Limb (tissue), 2 donors: ENCODE measurements around the gene DCBLD2.

ENCODE experiments used
- DNase-seq, 2 donors: peaks; one replicate each; pipeline ENCODE4 v3.0.0-alpha.2; 2016; ENCODE audit errors: extremely low spot score in 2 of 2

DCBLD2 gene

DNA sequence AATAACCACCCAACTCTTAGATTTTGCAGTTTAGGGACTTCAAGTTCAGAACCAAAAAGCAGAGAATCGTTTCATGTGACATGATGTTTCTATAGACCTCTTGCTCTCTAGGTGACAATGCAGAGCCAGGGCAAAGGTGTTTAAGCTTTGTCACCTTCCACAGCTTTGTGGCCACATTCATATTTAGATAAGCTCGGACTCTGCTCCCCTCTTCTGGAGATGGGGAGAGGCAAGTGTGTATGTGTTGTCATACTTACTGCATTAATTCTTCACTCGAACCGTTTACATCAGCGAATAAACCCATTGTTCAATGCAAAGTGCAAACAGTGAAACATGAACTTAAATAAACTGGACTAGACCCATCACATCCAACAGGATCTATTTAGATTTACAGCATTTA lies 105.2 kb downstream of the DCBLD2 start:
- DNase-seq, result no peak

DNA sequence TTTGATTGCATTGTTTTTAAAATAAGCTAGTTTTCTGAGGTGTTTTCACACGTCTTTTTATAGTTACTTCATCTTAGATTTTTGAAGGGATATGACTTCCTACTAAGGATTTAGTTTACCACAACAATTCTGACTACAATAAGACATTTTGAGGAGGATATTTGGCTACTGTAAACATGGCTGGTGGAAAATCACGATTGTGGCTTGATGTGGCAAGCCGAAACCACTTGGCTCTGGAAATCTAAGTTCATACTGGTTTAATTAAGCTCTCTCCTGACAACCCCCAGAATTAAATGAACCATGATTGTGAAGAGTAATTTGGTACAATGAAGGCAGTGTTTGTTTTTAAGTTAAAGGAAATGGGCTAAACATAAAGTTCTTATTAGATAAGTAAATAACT lies 107.5 kb downstream of the DCBLD2 start:
- DNase-seq, result no peak

DNA sequence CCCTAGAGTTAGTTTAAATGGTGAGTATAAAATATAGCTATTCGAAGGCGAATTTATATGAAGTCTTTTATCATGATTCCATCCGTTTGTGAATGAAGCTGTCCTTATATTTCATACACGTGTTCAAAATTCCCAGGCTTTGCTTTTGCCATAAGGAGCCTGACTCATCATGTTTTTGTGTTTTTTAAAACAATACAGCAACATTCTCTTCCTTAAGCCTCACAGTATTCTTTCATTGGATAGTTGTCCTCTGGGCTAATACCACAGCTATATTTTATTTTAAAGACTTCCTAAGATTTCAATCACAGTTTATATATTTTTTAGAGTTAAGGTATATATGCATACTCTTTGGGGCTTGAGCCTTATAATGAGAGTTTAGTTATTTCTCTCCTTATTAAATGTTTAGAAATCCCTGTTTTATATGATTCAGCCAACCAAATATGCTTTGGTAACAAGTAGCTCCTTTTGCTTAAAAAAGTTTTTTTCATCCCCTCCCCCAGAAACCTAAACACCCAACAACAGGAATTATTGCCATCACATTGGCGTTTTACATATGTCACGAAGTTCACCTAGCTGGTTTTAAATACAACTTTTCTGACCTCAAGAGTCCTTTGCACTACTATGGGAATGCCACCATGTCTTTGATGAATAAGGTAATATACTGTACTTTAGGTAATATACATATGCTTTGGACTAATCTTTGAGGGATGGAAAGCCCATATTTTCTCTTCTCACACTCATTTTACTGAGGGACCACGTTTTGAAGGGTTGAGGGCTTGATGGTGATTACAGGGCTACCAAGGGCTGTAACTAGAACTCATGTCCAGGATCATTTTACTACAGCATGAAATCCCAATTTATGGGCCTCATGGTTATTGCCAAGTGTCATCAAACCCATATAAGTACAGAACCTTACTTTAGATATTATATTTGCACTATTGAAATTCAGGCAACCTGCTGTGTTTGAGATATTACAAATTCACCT lies 109.9 kb downstream of the DCBLD2 start:
- no peak for DNase-seq

DNA sequence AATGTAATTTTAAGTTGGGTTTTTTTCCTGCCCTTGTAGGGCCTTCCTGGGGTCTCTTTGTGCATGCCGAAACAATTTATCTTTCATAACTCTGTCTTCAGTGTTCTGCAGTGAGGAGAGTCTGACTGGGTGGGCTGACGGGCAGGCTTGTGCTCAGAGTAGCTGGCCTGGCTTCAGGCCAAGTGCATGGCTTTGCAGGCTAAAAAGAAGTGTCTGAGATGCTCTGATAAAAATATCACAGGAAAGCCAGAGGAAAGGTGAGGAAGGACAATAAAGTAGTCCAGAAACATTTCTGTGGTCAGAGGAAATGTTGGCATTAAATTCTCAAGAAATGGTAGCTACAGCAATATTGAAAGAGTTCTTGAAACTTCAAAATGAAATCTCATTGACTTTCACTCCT lies 112.8 kb downstream of the DCBLD2 start:
- peak in 1 of 2 donors; percentile 24 for DNase-seq

DNA sequence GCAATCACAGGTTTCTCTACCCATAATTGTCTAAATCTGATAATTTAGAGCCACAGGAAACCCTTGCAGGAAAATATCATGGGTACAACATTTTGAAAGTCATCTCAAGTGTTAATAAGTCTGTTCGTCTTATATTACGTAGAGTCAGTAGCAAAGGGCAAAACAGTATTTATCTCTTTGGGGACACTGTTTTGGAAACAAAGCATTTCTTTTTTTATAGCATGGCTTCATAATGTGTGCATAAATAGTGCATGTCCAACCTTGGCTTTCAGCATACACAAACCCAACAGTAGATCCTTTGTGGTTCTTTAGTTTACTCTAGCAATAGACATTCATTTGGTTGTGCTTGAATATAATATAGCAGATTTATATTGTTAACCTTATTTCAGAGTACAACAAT lies 114.3 kb downstream of the DCBLD2 start:
- no peak for DNase-seq

DNA sequence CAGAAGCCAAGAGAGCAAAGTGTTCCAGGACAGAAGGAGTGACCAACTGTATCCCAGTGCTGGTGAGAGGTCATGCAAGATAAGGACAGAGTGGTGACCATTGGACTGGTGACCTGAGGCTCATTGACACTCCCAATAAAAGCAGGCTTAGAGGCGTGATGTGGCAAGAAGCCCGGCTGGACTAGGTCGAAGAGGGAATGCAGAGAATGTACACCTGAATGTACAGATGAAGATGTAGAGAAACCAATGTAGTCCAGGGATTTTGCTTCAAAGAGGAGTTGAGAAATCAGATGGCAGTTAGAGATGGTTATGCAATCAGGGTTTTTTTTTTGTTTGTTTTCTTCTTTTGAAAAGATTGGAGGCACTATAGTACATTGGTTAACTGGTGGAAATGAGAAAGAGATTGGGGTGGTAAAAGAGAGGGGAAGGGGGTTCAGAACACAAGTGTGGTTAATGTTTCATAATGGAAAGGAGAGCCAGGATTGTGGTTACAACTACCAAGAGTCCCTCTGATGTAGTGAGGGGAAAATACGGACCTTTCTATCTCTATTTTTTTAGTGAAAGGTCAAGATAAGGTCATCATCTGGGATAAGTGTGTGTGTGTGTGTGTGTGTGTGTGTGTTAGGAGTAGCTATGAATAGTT lies 115.0 kb downstream of the DCBLD2 start:
- DNase-seq, result no peak

DNA sequence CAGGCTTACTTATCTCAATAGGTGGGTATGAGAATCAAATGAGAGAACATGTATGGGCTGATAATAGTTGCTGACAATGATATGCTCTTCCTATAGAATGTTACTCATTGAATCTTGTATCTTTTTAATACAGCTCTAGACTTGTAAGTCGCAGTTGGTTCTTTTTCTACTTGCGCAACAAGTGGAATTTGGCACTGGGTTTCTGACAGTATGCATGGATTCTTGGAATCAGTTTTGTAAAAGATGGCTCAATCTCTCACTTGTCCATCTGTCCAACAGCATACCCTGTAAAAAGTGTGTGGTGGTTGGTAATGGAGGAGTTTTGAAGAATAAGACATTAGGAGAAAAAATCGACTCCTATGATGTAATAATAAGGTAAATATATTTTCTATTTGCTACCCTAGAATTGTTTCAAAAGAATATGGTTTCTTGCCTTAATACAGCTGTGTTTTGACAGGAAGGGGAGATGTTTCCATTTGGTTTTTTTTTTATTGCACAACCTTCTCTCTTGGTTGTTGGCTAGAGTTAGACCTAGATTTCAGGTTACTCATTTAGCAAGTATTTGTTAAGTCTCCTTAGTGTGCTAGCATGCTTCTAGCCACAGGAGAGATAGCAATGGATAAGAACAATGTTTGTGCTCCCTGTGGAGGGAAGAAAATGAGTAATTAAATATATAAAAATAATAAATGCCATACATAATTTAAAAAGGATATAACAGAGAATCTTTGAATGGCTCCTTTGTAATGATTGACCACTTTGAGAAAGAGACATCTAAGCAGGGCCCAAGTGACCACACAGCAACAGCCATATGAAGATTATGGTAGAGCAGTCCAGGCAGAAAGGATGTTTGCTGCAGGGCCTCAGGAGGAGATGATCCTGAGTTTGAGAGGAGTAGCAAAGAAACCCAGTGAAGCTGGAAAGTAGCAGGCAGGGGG lies 116.6 kb downstream of the DCBLD2 start:
- no peak for DNase-seq

DNA sequence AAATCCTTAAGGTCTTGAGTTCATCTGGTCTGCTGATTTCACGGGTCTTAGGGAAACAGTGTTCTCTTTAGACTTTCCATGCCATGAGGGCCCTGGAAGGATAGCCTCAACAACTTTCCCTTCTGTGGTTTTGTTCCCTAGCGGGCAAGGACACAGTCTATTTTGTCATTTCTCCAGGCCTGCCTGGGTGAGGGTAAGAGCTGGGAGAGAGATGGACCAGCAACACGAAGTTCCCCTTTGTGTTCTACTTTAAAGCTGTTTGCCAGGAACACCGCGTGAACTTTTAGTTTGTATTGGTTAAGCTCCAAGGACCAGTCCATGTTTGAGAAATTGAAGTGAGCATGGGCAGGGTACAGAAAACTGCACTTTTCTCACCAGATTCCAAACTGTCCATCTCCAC lies 117.5 kb downstream of the DCBLD2 start:
- DNase-seq, result no peak

DNA sequence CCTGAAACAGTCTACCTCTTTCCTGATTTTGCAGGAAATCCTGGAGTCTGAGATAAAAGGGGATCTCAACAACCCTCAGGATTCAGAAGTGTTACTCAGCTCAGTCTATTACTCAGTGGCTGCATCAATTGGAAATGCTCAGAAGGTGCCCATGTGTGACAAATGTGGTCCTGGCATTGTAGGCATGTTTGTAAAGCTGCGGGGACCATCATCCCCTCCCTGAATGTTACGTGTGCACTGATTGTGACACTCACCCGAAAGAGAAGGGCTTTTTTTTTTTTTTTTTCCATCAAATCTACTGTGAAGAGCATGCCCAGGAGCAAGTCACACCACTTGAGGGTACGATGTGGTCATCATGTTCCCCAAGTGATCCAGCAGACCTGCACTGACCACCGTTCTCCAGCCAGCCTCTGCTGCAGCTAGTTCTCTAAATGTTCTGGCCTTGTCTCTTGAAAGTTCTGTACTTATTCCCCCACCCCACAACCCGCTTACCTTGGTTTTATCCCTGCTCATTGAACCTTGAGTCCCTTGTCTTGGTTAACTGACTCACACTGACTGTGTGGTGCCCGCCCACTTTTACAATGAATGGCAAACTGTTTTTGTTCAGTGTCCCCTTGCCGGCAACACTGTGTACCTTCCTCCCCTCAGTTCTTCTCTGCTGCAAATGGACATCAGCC lies 118.5 kb downstream of the DCBLD2 start:
- DNase-seq, result no peak

DNA sequence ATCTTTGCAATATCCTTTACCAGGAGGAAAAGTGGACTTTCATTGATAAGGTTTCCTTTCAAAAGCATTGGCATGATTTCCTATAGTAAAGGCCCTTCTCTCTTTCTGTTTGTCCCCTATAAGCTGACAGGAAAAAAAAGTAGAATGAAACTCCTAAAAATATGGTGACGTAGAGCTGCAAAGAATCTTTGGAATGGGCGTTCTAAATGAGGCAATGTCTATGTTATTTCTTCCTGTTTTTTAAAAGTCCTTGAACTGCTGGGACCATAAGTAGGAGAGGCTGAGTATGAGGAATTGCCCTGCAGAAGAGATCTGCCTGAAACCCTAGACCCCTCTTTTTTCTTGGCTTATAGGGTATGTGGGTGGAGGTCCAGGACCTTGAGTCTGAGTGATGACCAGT lies 121.2 kb downstream of the DCBLD2 start:
- no peak for DNase-seq

DNA sequence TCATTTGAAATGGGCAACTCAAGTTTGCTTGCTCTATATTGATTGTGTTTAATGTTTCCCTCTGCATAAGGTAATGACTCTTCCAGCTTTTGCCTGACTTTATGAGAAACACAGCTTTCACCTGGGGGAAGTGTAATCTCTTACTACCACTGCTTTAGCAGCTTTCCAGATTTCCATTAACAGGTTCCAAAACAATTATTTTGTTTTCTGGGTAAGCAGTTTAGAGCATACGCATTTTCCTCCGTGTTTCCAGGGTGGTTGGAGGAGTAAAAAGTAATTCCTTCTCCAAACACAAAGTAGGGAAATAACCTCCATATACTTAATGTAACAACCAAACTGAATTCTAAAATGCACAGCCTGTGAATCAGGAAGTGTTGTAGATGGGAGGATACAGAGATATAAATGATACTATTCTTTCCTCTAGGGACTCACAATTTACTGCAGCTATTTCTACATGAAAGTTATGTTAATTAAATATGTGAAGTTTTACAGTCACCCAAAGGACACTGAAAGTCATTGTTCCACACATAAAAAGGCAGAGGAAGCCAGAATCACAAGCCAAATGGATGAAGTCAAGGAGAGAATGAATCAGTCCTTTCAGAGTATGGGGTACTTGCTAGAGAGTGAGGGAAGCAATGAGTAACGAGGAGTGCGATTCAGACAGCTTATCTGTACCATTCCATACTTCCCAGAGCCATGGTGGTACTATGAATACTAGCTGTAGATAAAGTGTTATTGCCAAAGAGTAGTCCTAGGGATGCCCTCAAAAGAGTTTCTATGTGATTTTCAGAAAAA lies 121.8 kb downstream of the DCBLD2 start:
- DNase-seq, result peak in 1 of 2 donors; percentile 23

DNA sequence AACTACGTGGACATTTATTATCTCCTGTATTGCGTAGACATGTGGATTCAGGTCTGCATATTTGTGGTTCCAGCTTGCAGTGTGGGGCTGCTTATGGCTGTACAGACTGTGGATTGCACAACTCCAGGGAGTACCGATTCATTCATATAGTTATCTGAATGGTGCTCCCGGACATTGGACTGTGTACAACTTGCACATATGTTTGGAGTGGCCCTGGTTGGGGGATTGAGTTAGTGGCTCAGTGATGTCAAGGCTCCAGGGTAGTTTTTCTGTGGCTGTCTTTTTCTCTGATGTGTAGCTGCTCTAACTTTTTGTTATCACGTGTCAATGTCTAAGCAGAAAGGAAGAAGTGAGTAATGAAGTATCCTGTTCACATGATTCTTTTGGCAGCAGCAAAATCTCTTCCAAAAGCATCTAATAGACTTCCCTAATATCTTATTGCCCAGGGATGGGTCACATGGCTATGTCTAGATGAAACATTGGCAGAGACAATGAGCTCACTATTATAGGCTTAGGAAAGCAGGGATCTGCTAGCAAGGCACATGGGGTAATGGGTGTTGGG lies 122.6 kb downstream of the DCBLD2 start:
- DNase-seq, result peak in 1 of 2 donors; percentile 30

DNA sequence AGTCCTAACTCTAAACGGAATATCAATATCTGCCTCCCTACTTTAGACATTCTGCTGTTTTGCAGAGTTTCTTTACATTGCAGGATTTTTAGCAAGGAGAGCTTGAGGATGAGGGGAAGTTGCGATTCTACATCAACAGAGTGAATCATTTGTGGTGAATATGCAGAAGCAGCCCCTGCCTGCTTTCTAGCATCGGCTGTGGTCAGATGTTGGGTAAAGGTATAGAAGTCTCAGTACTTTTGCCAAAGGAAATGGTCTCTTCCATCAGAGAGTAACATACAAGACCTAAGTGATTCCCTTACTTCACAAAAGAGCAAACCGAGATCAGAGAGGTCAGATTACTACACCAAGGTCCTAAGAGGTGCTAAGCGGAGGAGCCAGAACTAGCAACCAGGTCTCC lies 123.1 kb downstream of the DCBLD2 start:
- no peak for DNase-seq

DNA sequence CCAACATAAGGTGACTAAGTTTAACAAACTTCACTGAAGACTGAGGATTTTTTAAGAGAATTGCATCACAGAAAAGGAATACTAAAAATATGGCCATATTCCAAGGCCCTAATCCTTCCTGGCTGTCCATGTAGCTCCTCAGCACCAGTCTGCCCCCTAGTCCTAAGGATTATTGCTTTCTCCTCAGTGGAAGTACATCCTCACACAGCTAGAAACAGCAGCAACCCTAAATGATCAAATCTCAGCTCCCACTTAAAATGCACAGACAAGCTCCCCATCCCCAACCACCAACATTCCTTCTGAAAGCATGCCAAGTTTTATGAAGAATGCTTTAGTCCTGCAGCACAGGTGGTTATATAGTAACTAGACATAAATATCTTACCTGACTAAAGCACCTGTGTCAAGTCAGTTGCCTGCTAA lies 123.7 kb downstream of the DCBLD2 start:
- DNase-seq, result peak in 1 of 2 donors; percentile 17

DNA sequence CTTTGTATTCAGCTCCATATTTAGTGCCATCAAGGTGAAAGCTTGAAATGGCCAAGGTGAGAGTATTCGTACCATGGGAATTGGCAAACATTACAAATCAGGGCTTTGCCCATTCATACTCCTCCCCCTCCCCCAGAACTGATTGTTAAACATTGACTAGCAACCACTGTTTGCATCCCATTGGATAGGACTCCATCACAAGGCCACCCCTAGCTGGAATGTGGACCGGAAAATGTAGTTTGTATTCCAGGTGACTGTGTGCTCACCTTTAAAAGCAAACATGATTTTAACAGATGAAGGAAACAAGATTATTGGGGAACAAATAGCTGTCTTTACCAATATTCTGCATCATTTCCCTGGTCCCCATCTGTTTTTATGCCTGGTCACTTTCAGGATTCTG lies 124.2 kb downstream of the DCBLD2 start:
- no peak for DNase-seq

DNA sequence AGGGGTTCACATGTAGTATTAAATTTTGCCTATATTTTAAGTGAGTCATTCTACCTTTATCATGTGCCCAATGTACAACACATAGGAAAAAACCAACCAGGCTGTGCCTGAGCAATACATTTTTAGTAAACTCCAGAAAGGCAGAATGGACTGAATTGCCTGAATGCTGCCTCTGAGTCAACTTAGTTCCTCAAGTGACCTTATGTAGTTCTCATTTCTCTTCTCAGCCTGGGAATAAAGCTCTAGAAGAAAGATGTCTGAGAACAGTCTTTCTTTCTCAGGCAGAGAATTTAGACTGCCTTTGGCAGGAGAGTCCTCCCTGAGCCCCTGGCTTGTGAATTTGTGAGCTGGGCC lies 125.4 kb downstream of the DCBLD2 start:
- no peak for DNase-seq

DNA sequence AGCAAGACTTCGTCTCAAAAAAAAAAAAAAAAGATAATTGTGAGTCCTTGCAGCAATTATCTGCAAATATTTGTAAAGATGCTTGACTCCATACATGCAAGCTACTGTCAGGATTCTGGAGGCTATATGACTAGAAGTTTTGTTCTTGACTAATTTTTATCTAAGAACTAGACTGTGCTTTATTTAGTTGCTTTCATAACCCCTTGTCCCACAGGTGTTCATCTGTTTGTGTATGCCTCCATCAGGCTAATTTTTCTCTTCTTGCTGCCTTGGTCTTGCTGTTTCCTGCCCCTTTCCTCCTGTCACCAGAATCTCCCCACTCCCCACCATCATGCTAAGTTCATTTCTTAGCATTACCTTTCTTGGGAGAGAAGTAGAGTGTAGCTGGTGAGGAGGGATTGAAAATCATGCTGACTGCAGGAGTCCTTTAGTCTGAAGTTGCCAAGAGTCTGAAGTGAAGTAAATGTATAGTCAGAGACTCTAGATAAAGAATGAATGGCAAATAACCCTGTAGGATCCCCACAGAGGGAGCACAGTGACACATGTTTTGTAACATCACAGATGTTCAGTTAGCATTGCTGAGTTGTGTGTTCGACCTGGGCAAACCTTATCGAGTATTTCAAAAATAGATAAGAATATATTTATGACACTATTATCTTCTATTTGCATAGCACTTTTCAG lies 125.9 kb downstream of the DCBLD2 start:
- no peak for DNase-seq

DNA sequence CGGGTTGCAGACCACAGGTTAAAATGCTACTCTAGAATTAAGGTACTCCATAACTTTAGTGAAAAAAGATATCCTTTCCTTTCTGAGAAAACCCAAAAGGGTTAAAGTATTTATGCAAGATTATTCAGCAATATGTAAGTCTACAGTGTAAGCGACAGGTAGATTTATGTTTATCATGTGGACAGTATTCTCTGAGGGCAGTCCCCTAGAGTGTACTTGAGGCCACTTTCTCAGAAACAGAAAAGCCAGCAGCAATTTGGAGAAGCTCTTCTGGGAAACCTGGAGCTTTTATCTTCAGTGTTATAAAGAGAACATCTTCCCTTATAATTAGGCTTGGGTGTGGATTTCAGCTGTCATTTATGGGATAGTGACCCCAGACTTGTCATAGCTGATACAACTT lies 129.5 kb downstream of the DCBLD2 start:
- DNase-seq, result no peak

DNA sequence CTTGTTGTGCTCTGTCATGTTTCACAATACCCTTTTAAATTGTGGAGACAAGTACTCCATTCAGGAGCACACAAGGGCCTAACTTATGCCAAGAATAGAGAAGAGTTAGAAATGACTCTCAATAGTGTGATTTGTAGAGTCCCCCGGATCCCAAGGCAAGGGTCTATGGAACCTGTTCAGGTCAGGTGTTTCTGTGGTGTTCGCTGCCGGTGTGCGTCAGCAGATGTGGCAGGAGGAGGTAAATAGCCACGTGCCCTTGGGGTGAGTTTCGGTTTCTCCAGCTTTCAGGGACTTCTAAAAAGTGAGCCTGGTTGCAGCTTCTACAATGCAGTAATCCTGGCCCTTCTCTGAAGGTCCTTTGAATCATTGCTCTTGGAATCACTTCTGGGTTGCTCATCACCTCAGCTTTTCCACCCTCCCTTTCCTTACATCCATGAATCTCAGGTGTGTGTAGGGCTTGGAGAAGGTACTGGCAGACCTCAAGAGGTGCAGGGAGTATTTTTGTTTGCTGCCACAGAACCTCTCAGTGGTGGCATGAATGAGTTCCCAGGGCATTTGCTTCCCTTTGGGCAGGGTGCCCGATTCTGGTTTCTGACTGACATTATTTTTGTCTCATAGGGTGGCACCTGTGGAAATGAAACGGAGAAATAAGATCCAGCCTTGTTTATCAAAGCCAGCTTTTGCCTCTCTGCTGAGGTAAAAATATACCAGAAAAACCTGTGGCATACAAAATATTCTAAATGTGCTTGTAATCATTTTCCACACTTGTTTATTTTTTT lies 131.0 kb downstream of the DCBLD2 start:
- DNase-seq, result no peak
